Measurements from ENCODE around the gene LSAMP.

The LSAMP gene

DNA sequence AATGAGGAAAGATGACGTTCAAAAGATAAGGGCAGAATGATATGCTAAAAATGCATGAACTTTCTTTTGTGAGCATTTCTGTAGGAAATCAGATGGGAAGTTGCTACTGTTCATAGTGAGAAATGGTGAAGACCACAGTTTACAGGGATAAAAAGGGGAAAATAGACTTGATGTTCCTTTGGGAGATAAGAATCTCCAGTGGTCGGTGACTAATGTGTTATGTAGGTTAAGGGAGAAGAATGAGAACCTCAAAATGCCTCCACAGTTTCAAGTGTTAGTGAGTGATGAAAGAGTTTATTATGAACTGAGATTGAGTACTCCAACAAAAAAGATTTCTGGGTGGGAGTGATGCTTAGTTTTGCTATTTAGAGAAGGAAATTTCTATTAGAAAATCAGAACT, 247.2 kb downstream of the LSAMP start:
- TF ChIP-seq CTCF (IDR thresholded peaks at IDR 0.05) = no peak

- TF ChIP-seq CTCF (IDR thresholded peaks at IDR 0.05) = no peak
These were observed 252.8 kb downstream of the LSAMP start for GRCh38 chr3:116192464-116192863.

GRCh38 chr3:116191409-116191808, 253.9 kb downstream of the LSAMP start:
- no peak for TF ChIP-seq CTCF (IDR thresholded peaks at IDR 0.05)

DNA sequence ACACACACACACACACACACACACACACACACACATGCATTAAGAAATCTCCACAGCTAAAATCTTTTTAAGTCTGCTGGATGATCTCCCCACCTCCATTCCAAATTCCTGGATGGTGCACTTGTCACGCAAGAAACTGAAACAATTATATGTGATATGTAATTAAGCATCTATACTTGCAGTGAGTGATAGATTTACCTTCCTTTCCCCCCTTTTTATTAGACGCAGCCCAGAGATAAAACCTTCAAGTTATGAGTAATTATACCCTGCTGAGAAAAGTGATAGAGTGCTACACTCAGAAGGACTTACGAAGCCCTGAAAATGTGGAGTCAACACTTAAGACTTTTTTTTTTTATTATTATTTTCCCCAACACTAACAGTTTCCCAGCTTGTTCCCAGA, 255.2 kb downstream of the LSAMP start:
- no peak for TF ChIP-seq CTCF (IDR thresholded peaks at IDR 0.05)

GRCh38 chr3:116188231-116188785, 257.0 kb downstream of the LSAMP start:
- TF ChIP-seq CTCF (IDR thresholded peaks at IDR 0.05) = no peak

DNA sequence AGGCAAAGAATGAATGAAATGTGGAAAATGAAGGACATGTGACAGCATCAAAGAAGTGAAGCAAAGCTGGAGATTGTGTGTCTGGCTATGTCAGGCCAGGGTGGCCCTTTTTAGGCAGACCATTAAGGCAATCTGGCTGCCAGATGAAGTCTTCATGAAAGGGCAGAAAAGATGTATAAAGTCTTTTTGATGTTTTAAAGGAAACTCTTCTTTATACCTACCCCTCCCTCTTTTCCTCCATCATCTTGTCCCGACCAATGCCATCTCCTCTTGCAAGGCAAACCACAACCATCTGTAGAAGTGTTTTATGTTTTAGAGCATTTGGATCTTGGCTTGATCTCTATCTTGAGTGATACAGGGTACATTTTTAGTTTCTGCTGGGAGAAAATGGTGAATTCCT, 259.2 kb downstream of the LSAMP start:
- no peak for TF ChIP-seq CTCF (IDR thresholded peaks at IDR 0.05)

- TF ChIP-seq CTCF (IDR thresholded peaks at IDR 0.05) = no peak
These were observed 264.1 kb downstream of the LSAMP start for GRCh38 chr3:116181159-116181558.

GRCh38 chr3:116179091-116179490, 266.2 kb downstream of the LSAMP start:
- TF ChIP-seq CTCF (IDR thresholded peaks at IDR 0.05) = no peak

All from LNCAP (cell line).